A549 (cell line): ENCODE results near the gene RAP1GAP2. TPM values are rescaled to one million over a fixed set of nuclear protein-coding genes. Genes with fewer than 3 reads are reported as not detected.

ENCODE experiments used
- ATAC-seq, 2 experiments: fragments of 200-7000 bp in 1 of 2; fragments of >200 bp in 1 of 2; cut with Nextera tagmentation in 1 of 2; cut with Tn5 transposase in 1 of 2; 3 replicates each; pipeline versions ENCODE4 v1.8.0 to v1.9.1; 2018 to 2020; ENCODE audit warnings: mild to moderate bottlenecking in 1 of 2, moderate library complexity in 1 of 2
- CTCF ChIA-PET: fragments of 300-600 bp; sonication (Branson Sonifier 250); formaldehyde crosslinking; extraction: SDS; loops from one replicate; lab custom pipeline; 2021; ENCODE audit warnings: antibody characterized with exemption, inconsistent platforms; lab: Yijun Ruan, JAX
- POLR2A ChIA-PET: fragments of 350-600 bp; formaldehyde crosslinking; extraction: SDS; loops from one replicate; lab custom pipeline; 2021; ENCODE audit warnings: antibody characterized with exemption, inconsistent platforms; lab: Yijun Ruan, JAX
- DNase-seq, 2 experiments: peaks; one replicate each; pipeline versions ENCODE4 v3.0.0 to v3.0.0-alpha.2; 2011 to 2016; ENCODE audit warnings: low read depth in 1 of 2, low spot score in 1 of 2
- FAIRE-seq: peaks from 2 replicates; lab custom pipeline; 2011; peaks lifted over from hg19 to GRCh38; lab: Jason Lieb, UNC
- H3K27ac ChIP-seq, 2 experiments: fragments of >200 bp; sonication (Bioruptor Twin); formaldehyde crosslinking; 3 replicates each; pipeline ENCODE4 v1.5.1; 2016 to 2017
- H3K4me1 ChIP-seq: fragments of >200 bp; sonication (Bioruptor Twin); formaldehyde crosslinking; 3 replicates; pipeline ENCODE4 v1.6.1; 2016
- H3K4me2 ChIP-seq: fragments of >200 bp; sonication (Bioruptor Twin); formaldehyde crosslinking; 3 replicates; pipeline ENCODE4 v1.6.1; 2016
- H3K4me3 ChIP-seq: fragments of >200 bp; sonication (Bioruptor Twin); formaldehyde crosslinking; 3 replicates; pipeline ENCODE4 v1.5.1; 2016
- H3K9me3 ChIP-seq: fragments of >200 bp; sonication (Bioruptor Twin); formaldehyde crosslinking; 3 replicates; pipeline ENCODE4 v1.6.1; 2016
- CBX2 ChIP-seq: fragments of 200-600 bp; sonication (generic); IDR thresholded peaks from 2 replicates; pipeline ENCODE4 v1.6.1; 2016; ENCODE audit warnings: low read depth, mild to moderate bottlenecking, borderline replicate concordance
- CHD2 ChIP-seq: fragments of 150-350 bp; IDR thresholded peaks from 2 replicates; pipeline ENCODE4 v1.6.1; 2014; ENCODE audit warnings: low read length; ENCODE audit not compliant: partially characterized antibody
- FOXS1 ChIP-seq: fragments of 250-450 bp; sonication (Bioruptor Pico); IDR thresholded peaks from 2 replicates; pipeline ENCODE4 v1.5.0; 2020; ENCODE audit warnings: mild to moderate bottlenecking, moderate library complexity
- HOXA7 ChIP-seq: fragments of 250-450 bp; sonication (Bioruptor Pico); IDR thresholded peaks from 2 replicates; pipeline ENCODE4 v1.5.0; 2020; ENCODE audit warnings: mild to moderate bottlenecking, moderate library complexity
- KDM1A ChIP-seq: fragments of 200-600 bp; sonication (generic); IDR thresholded peaks from 2 replicates; pipeline ENCODE4 v1.6.1; 2016; ENCODE audit warnings: low read depth, mild to moderate bottlenecking
- NFE2L2 ChIP-seq: fragments of 150-350 bp; conservative IDR thresholded peaks from 2 replicates; pipeline ENCODE4 v1.6.1; 2014; ENCODE audit warnings: low read length
- NPAS2 ChIP-seq: fragments of 250-450 bp; sonication (Bioruptor Pico); IDR thresholded peaks from 2 replicates; pipeline ENCODE4 v1.8.0; 2022; ENCODE audit warnings: mild to moderate bottlenecking, moderate library complexity, borderline replicate concordance
- PBX3 ChIP-seq: IDR thresholded peaks from 2 replicates; pipeline ENCODE4 v1.6.1; 2012
- RAD21 ChIP-seq, 2 experiments: fragments of >200 bp in 1 of 2; sonication (Bioruptor Twin) in 1 of 2; formaldehyde crosslinking in 1 of 2; IDR thresholded peaks in 1 of 2; conservative IDR thresholded peaks in 1 of 2; 2 replicates in 1 of 2; 3 replicates in 1 of 2; pipeline ENCODE4 v1.6.1; 2012 to 2018; ENCODE audit warnings: inconsistent platforms in 1 of 2
- RARB ChIP-seq: fragments of 250-450 bp; sonication (Bioruptor Pico); IDR thresholded peaks from 2 replicates; pipeline ENCODE4 v1.8.0; 2021; ENCODE audit warnings: mild to moderate bottlenecking, moderate library complexity
- REST ChIP-seq: fragments of 200-600 bp; sonication (generic); IDR thresholded peaks from 2 replicates; pipeline ENCODE4 v1.6.1; 2016; ENCODE audit warnings: antibody characterized with exemption, mild to moderate bottlenecking, moderate library complexity
- RFX5 ChIP-seq: fragments of 450-650 bp; IDR thresholded peaks from 2 replicates; pipeline ENCODE4 v1.7.1; 2014; ENCODE audit warnings: antibody characterized with exemption, mild to moderate bottlenecking, moderate library complexity
- ZNF302 ChIP-seq: fragments of 250-450 bp; sonication (Bioruptor Pico); IDR thresholded peaks from 2 replicates; pipeline ENCODE4 v1.9.0; 2021; ENCODE audit warnings: inconsistent platforms, mild to moderate bottlenecking, moderate library complexity
- WGBS: methylation state at CpG from one replicate; pipeline ENCODE4 v1.1.6; 2017; ENCODE audit errors: missing lambda C conversion rate; 5-methylcytosine and 5-hydroxymethylcytosine counted together
- polyA plus RNA-seq, 4 experiments: library from polyadenylated mRNA; depleted of rRNA in 3 of 4; stranded (reverse); fragments of >200 nt; fragmentation: RNase III in 1 of 4; extraction: RNeasy Plus Mini Kit Qiagen cat#74134 plus additional on column Dnase treatment in 1 of 4; gene quantifications; 2 replicates in 3 of 4; 3 replicates in 1 of 4; pipeline ENCODE4 v1.2.3, GENCODE V29; 2011 to 2017
- TF ChIP-seq, protein P1 (sequence below): fragments of 450-650 bp; IDR thresholded peaks from 2 replicates; pipeline ENCODE4 v1.6.1; 2014; ENCODE audit warnings: antibody characterized with exemption

Gene RAP1GAP2
- polyA plus RNA-seq, 2 of the 4 experiments (the other 2 are of a cell fraction), result 8.3 to 20.8 TPM

DNA sequence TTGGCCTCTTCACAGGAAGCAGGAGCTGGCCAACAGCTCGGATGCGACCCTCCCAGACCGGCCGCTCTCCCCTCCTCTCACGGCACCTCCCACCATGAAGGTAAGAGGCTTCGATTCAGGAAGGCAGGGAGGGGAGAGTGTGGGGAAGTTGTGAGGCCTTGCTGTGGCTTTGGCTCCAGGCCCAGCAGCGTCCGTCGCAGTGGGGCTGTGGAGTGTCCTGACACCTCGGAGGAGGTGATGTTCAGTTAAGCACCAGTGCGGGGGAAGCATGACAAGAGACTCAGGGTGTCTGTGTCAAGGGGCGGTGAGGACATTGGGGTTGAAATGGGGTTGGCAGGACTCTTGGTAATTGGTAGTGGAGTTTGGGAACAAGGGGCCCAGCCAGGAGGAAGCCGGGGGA is 109.0 kb downstream of the RAP1GAP2 start (continued):
- no peak for TF ChIP-seq REST
- TF ChIP-seq FOXS1 (CRISPR knock-in tag), result no peak

GRCh38 chr17:2905696-2906501 is 109.7 kb downstream of the RAP1GAP2 start:
- ChIA-PET CTCF (interaction anchor here (0.6 to 2.1 kb wide), 5 partner anchors 24 to 61 kb away, joined by 3 to 6 read pairs (median 4); no protein-coding TSS in a partner anchor), POLR2A (no interaction called here)
- FAIRE-seq, result no peak
- H3K4me1 ChIP-seq, result no peaks in the 10 kb centered on the region
- WGBS, result 91% methylated on average over 15 of the region's 15 CpGs
- TF ChIP-seq RARB (no peak), RAD21 (conservative IDR thresholded peaks at IDR 0.05 in 1 of 2, IDR thresholded peaks at IDR 0.05 in 1 of 2) (no peak), CBX2 (no peak), KDM1A (no peak), PBX3 (no peak), RFX5 (no peak), NFE2L2 (no peak), HOXA7 (CRISPR knock-in tag) (no peak)
- TF ChIP-seq, all 56 proteins: peak for 0
- DNase-seq, result no peak
- Histone ChIP-seq H3K27ac (no peak overlapping the region), H3K4me3 (no peak overlapping the region), H3K4me2 (no peak overlapping the region), H3K9me3 (no peaks in the 10 kb centered on the region)
- ATAC-seq, result no peak

GRCh38 chr17:2906901-2907300 is 110.7 kb downstream of the RAP1GAP2 start:
- H3K4me1 ChIP-seq, result no peaks in the 10 kb centered on the region
- DNase-seq, result no peak
- TF ChIP-seq ZNF302 (CRISPR knock-in tag) (no peak), CHD2 (no peak), NPAS2 (CRISPR knock-in tag) (no peak)
- TF ChIP-seq, protein P1, sequence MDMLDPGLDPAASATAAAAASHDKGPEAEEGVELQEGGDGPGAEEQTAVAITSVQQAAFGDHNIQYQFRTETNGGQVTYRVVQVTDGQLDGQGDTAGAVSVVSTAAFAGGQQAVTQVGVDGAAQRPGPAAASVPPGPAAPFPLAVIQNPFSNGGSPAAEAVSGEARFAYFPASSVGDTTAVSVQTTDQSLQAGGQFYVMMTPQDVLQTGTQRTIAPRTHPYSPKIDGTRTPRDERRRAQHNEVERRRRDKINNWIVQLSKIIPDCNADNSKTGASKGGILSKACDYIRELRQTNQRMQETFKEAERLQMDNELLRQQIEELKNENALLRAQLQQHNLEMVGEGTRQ, result peak; percentile 56; the same call in 1 of the 2 replicates
- TF ChIP-seq, all 56 proteins: peak for 1
- POLR2A ChIA-PET, result no interaction called here
- no peak overlapping the region for H3K27ac ChIP-seq
- ATAC-seq (no peak), FAIRE-seq (no peak)
- WGBS, result 93% methylated on average over 6 of the region's 6 CpGs
- no peaks in the 10 kb centered on the region for H3K9me3 ChIP-seq
- H3K4me2 ChIP-seq, result no peak overlapping the region
- CTCF ChIA-PET, result interaction anchor here (1.0 to 1.7 kb wide), 4 partner anchors 23 to 79 kb away, joined by 4 to 6 read pairs (median 4); no protein-coding TSS in a partner anchor
- no peak overlapping the region for H3K4me3 ChIP-seq
